Transverse colon (tissue), 4 donors: Measurements from ENCODE around the gene TMCO1.
"Not testable (repeated sequence)": the region's sequence is repeated elsewhere in the genome, so short reads cannot be mapped to it uniquely, and the experiment has no call there.

ENCODE experiments used
- EP300 ChIP-seq: sonication (generic); formaldehyde crosslinking; IDR thresholded peaks from one replicate; pipeline ENCODE4 v1.6.1; 2017; ENCODE audit warnings: antibody characterized with exemption, low read depth
- POLR2A ChIP-seq: fragments of 450-650 bp; IDR thresholded peaks from one replicate; pipeline ENCODE4 v1.6.1; 2016; ENCODE audit warnings: antibody characterized with exemption, mild to moderate bottlenecking, moderate library complexity
- POLR2AphosphoS5 ChIP-seq, 3 donors: sonication (generic); formaldehyde crosslinking; IDR thresholded peaks; one replicate each; pipeline ENCODE4 v1.6.1; 2016; ENCODE audit warnings: antibody characterized with exemption in 3 of 3
- TF ChIP-seq, protein P1 (sequence below), 5 experiments: fragments of 200-600 bp in 3 of 5; fragments of 450-650 bp in 2 of 5; sonication (generic) in 3 of 5; IDR thresholded peaks; 1 replicate in 2 of 5; 2 replicates in 3 of 5; pipeline ENCODE4 v1.5.1; 2016 to 2017; ENCODE audit warnings: antibody characterized with exemption in 5 of 5, inconsistent platforms in 3 of 5, mild to moderate bottlenecking in 2 of 5, moderate library complexity in 1 of 5

DNA sequence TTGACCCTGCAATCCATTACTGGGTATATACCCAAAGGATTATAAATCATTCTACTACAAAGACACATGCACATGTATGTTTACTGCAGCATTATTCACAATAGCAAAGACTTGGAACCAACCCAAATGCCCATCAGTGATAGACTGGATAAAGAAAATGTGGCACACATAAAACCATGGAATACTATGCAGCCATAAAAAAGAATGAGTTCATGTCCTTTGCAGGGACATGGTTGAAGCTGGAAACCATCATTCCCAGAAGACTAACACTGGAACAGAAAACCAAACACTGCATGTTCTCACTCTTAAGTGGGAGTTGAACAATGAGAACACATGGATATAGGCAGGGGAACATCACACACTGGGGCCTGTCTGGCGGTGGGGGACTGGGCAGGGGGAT is 35.8 kb upstream of the TMCO1 start:
- TF ChIP-seq, protein P1, sequence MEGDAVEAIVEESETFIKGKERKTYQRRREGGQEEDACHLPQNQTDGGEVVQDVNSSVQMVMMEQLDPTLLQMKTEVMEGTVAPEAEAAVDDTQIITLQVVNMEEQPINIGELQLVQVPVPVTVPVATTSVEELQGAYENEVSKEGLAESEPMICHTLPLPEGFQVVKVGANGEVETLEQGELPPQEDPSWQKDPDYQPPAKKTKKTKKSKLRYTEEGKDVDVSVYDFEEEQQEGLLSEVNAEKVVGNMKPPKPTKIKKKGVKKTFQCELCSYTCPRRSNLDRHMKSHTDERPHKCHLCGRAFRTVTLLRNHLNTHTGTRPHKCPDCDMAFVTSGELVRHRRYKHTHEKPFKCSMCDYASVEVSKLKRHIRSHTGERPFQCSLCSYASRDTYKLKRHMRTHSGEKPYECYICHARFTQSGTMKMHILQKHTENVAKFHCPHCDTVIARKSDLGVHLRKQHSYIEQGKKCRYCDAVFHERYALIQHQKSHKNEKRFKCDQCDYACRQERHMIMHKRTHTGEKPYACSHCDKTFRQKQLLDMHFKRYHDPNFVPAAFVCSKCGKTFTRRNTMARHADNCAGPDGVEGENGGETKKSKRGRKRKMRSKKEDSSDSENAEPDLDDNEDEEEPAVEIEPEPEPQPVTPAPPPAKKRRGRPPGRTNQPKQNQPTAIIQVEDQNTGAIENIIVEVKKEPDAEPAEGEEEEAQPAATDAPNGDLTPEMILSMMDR (IDR thresholded peaks at IDR 0.05): not testable (repeated sequence)
- TF ChIP-seq POLR2A; POLR2AphosphoS5 (IDR thresholded peaks at IDR 0.05); EP300: not testable (repeated sequence)
